Epidermal melanocyte (primary cell): Measurements from ENCODE around the gene MSRB1.
A peak's percentile ranks its signal among the peaks of the same experiment; 100 is the strongest.

Experiments
- DNase-seq: peaks from one replicate; pipeline ENCODE4 v3.0.0; 2011; ENCODE audit warnings: low spot score; ENCODE audit not compliant: insufficient read length

Gene MSRB1

GRCh38 chr16:1918351-1919326, 24.4 kb downstream of the MSRB1 start, which contains the start of gene HS3ST6:
TSS of gene HS3ST6 (minus strand) at chr16:1918415. CDS start at chr16:1918323, 92 bp downstream.
- peak; percentile 20 for DNase-seq

DNA sequence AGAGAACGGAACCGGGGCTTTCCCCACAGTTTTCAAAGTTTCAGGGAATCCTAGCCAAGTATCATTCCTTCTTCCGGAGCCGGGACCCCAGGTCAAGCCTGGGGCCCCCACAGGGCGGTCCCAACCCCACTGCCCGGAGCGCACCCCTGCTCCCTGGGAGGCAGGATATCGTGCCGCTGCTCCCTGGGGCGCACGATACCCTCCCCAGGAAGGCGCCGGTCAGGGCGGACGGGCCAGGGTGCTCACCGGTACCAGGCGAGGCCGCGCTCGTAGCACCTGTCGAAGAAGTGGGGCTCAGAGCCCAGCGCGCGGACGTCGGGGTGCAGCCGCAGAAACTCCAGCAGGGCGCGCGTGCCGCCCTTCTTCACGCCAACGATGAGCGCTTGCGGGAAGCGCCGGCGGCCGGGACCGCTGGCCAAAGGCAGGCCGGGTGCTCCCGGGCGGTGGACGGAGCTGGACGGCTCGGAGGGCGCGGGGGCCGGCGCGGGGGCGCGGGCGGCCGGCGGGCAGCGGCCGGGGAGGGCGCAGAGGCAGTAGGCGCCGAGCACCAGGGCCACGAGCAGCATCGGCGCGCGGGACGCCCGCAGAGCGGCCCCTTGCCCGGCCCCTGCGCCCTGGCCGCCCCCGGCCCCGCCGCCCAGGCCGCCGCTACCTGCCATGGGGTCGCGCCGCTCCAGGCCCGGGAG, 25.2 kb downstream of the MSRB1 start:
- peak; percentile 10 for DNase-seq

GRCh38 chr16:1917056-1917664, 25.8 kb downstream of the MSRB1 start:
- DNase-seq: no peak

DNA sequence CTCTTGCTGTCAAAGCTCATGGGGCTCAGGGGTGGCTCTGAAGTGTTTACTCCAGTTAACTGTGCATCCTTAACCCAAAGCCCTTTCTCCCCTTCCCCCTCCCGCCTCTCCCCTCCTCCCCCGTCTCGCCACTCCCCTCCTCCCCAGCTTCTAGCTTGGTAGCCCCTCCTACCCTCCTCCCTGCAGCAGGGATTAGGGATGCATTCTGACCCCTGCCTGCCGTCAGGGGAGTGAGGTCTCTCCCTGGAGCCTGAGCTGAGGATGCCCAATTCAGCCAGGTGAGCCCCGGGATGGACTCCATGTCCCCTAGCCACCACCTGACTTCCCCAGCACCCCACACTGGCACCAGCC, 26.4 kb downstream of the MSRB1 start:
- DNase-seq: no peak

DNA sequence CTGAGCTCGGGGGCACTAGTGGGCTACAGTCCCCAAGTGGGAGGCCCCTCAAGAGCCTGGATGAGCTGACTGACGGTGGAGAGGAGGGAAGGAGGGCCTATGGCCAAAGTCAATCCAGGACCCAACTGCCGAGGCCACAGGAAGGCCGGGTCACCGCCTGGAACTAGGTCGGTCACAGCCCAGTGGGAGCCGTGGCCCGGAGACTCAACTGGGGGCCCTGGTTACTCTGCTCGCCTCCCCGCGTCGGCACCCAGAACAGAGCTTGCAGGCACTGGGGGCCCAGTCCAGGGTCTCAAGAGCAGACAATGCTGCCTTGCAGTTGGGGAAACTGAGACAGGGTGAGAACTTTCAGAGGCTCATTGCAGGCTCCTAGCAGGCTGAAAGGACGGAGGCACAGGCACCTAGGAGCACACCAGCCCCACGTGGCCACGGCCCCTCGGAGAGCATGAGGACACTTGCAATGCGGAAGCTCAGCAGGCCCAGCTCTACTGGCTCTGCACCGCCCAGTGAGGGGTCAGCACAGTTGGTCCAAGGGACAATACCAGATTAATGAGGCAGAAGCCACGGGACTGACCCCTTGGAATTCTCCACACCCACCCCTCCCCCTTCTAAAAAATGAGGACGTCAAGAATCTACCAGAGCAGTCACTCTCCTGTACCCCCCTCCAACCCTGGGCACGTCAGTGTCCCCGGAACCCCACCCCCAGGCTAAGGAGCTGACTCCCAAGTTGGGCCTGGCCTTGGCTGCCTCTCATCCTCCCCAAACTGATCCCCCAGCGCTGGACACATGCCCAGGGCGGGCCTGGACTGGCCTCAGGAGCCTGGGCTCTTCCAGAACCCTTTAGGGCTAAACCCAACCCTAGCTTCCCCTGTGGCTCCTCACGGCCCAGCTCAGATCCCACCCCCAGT, 27.0 kb downstream of the MSRB1 start:
- DNase-seq: no peak

- no peak for DNase-seq
Observed at GRCh38 chr16:1914988-1915387, 28.0 kb downstream of the MSRB1 start.

DNA sequence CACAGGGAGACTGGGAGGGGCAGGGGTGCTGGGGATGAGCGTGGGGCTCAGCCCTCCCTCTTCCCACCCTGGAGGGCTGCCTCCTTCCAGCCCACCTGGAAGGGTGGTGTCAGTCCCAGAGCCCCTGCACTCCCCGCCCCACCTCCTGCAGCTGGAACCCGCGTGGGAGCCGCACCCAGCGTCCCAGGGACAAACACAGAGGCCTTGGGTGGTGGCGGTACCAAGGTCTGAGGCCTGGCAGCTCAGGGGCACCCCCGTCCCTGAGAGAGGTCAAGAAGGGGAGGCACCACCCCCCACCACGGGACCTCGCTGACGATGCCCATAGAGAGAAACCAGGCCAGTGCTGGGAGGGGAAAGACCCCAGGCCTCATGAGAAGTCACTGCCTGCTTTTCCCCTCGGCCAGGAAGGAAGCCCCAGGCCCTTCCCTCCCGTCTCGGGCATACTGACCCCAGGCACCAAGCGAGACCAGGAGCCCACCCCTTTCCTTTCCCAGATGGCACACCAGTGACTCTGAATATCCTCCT, 28.9 kb downstream of the MSRB1 start:
- no peak for DNase-seq

- no peak for DNase-seq
Observed at GRCh38 chr16:1913327-1914083, 29.5 kb downstream of the MSRB1 start.

DNA sequence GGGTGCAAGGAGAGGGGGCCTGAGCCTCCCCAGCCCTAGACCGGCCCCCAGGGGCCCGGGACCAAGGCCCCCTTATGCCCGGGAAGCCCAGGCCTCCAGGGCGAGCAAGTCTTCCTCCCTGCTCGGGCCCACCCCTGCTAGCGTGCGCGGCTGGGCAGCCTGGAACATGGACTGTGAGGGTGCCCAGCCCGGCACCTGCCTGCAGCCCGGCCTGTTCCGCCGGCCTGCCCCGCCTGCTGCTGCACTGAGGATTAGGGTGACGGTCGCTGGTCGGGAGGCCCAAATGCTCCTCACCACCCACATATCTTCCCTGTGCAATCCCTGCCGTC, 30.8 kb downstream of the MSRB1 start:
- no peak for DNase-seq

GRCh38 chr16:1911467-1912214, 31.4 kb downstream of the MSRB1 start:
- no peak for DNase-seq

DNA sequence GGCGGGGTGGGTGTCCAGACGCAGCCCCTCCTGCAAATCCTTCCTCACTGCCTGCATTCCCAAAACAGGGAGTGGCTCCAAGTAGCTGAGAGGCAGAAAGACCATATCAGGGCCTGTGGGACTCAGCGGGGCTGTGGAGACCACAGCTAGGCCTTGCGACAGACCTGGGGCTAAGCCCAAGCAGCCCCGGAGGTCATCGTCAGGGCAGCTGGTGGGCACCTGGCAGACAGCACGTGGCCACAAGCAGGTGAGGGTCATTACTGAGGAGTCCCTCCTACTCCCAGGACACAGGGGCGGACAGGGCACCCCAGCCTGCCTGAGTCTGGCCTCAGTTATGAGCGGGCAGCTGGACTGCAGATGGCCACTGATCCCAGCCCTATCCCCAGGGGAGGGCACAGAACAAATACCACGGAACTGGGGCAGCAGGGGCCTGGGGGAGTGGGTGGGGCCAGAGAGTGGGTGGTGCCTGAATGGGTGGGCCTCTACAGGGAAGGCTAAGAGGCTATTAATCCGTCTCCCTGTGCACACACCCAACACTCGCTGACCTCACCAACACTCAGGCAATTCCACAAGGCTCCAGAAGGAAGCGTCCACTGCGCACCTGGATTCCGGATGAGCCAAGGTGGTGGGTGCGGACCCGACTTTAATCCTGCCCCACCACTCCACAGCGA, 33.3 kb downstream of the MSRB1 start:
- DNase-seq: no peak

DNA sequence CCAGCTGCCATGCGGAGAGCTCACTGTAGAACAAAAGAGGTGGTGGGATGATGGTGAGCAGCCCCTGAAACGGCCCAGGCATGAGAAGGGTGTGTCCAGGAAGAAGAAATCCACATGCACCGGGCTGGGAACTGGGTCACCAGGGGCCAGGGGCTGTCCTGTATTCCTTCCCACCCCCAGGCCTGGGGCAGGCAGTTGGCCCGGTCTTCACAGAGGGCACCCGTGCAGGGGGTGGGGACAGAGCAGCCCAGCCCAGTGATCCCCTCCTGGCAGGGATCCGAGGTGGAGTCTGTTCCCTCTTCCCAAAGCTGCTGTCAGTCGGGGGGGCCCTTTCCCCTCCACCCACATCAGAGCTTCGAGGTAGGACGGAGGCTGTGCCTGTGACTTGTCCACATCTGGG, 34.0 kb downstream of the MSRB1 start:
- no peak for DNase-seq

- peak; percentile 70 for DNase-seq
Observed at GRCh38 chr16:1908184-1908583, 34.8 kb downstream of the MSRB1 start.

- no peak for DNase-seq
Observed at GRCh38 chr16:1907226-1907860, 35.7 kb downstream of the MSRB1 start.

GRCh38 chr16:1906846-1907165, 36.2 kb downstream of the MSRB1 start:
- no peak for DNase-seq

- DNase-seq: no peak
Observed at GRCh38 chr16:1906055-1906845, 36.7 kb downstream of the MSRB1 start.

DNA sequence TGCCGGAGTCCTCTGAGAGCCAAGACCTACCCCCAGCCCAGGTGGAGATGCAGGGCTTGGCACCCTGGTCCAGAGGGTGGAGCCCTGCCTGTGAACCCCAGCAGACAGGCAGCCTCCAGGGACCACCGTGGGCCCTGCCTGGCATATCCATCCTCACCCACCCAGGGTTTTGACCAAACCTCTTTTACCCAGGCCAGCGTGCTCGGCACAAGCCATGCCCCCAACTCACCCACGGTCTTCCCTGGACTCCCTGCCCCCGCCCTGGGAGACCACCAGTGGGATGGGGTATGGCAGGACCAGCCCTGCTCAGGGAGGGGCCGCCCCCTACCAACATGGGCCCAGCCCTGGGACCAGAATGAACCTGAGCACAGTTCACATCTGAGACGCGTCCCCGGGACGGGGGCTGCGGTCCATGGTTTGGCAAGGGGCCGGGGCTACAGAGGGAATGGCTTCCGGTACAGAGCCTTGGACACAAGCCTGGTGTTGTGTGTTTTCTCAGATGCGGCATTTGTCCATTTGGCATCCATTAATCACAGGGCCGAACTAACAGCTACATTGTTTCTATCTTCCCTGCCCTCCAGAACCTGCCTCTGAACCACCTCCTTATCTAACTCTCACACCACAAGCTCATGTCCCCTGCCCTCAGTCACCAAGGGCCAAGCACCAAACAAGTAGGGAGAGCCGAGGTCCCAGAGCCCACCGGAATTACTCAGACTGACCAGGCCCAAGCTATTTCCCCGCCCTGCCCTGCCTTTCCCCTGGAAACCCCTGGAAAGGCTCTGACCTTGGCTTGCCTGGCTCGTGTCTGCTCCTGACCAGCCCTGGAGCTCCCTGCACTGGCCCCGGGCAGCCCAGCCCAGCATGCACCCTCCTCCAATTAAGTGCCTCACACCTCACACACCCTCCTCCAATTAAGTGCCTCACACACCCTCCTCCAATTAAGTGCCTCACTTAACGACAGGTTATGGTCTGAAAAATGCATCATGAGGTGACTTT, 38.9 kb downstream of the MSRB1 start:
- DNase-seq: no peak
